ENCODE measurements around the gene PDS5B. TPM values are rescaled to one million over a fixed set of nuclear protein-coding genes. Genes with fewer than 3 reads are reported as not detected.

PDS5B gene
- total and polyA plus RNA-seq, 7 experiments from 2014 or later: 36.0 to 68.0 (median 44.2) TPM

GRCh38 chr13:32587011-32587810 is 959 bp downstream of the PDS5B start:
- H3K36me3 ChIP-seq (ENCODE audit: control insufficient read depth in 2 of 3, insufficient read depth in 3 of 3, low read length in 3 of 3): no peaks in the 10 kb centered on the region

GRCh38 chr13:32587811-32588170 is 1.5 kb downstream of the PDS5B start:
- H3K27ac ChIP-seq (ENCODE audit: low read depth, low read length): peak overlapping the region; percentile 69
- H3K4me1 Mint-ChIP-seq: peaks cover 42 to 64% (median 58%) of the 10 kb centered on the region in 7 donors
- POLR2A ChIA-PET: interaction anchor here (0.7 to 1.8 kb wide), 12 partner anchors 9 to 1173 kb away, joined by 3 to 6 read pairs (median 4); partner anchors contain the start of genes BRCA2, N4BP2L2 and ZAR1L
- intact Hi-C loops (cut with micrococcal nuclease): loop anchor here (2.0 to 10.0 kb wide), 8 partner anchors 149 to 1383 kb away; partner anchors contain the start of genes FRY (in 1 of the 2), KL (in 1 of the 2) and RFC3 (in 1 of the 2)
- peaks cover 0 to 2% (median 0%) of the 10 kb centered on the region in 11 donors for H3K9me3 Mint-ChIP-seq
- peaks cover 0 to 3% (median 0%) of the 10 kb centered on the region in 5 donors for H3K36me3 Mint-ChIP-seq
- peaks cover 0 to 20% (median 0%) of the 10 kb centered on the region in 5 donors for H3K27me3 Mint-ChIP-seq
- peak overlapping the region; percentile 90 to 99 (median 97) for H3K4me3 Mint-ChIP-seq
- CTCF ChIA-PET: interaction anchor here (0.5 to 2.4 kb wide), 10 partner anchors 44 to 80 kb away, joined by 3 to 14 read pairs (median 4); no protein-coding TSS in a partner anchor
- no peak for ATAC-seq
- peak overlapping the region; percentile 89 for H3K4me3 ChIP-seq (ENCODE audit: low read length)
- H3K4me1 ChIP-seq (ENCODE audit: control insufficient read depth in 2 of 2, insufficient read depth in 2 of 2, low read length in 2 of 2): peaks cover 13 to 15% of the 10 kb centered on the region in 2 donors
- H3K27me3 ChIP-seq (ENCODE audit: control insufficient read depth in 2 of 2, insufficient read depth in 2 of 2, low read length in 2 of 2): no peaks in the 10 kb centered on the region
- H3K36me3 ChIP-seq (ENCODE audit: control insufficient read depth in 2 of 3, insufficient read depth in 3 of 3, low read length in 3 of 3): no peaks in the 10 kb centered on the region
- no peaks in the 10 kb centered on the region for H3K9me3 ChIP-seq (ENCODE audit: control insufficient read depth in 2 of 3, low read length in 3 of 3)
- peak overlapping the region; percentile 95 to 98 (median 96) for H3K27ac Mint-ChIP-seq
- no peak for DNase-seq

More at GRCh38 chr13:32587011-32587810, 959 bp downstream of the PDS5B start:
- Histone ChIP-seq H3K9me3 (ENCODE audit: control insufficient read depth in 2 of 3, low read length in 3 of 3) (no peaks in the 10 kb centered on the region), H3K4me1 (ENCODE audit: control insufficient read depth in 2 of 2, insufficient read depth in 2 of 2, low read length in 2 of 2) (peaks cover 13 to 15% of the 10 kb centered on the region in 2 donors), H3K4me3 (ENCODE audit: low read length) (peak overlapping the region; percentile 89), H3K27ac (ENCODE audit: low read depth, low read length) (peak overlapping the region; percentile 69), H3K27me3 (ENCODE audit: control insufficient read depth in 2 of 2, insufficient read depth in 2 of 2, low read length in 2 of 2) (no peaks in the 10 kb centered on the region)
- intact Hi-C loops (cut with micrococcal nuclease): loop anchor here (2.0 to 10.0 kb wide), 8 partner anchors 150 to 1382 kb away; partner anchors contain the start of genes FRY (in 1 of the 2), KL (in 1 of the 2) and RFC3 (in 1 of the 2)
- Mint-ChIP-seq H3K9me3 (peaks cover 0 to 2% (median 0%) of the 10 kb centered on the region in 11 donors), H3K27me3 (peaks cover 0 to 20% (median 0%) of the 10 kb centered on the region in 5 donors), H3K27ac (peak overlapping the region; percentile 95 to 98 (median 96)), H3K4me3 (peak overlapping the region; percentile 90 to 99 (median 97)), H3K36me3 (no peaks in the 10 kb centered on the region), H3K4me1 (peaks cover 37 to 58% (median 53%) of the 10 kb centered on the region in 7 donors)
- peak; percentile 9 for ATAC-seq
- DNase-seq: peak; percentile 26 to 70 (median 44)
- CTCF ChIA-PET: interaction anchor here (0.5 to 2.4 kb wide), 9 partner anchors 50 to 81 kb away, joined by 3 to 14 read pairs (median 5); no protein-coding TSS in a partner anchor
- POLR2A ChIA-PET: interaction anchor here (0.7 to 1.8 kb wide), 13 partner anchors 10 to 1173 kb away, joined by 3 to 6 read pairs (median 4); partner anchors contain the start of genes BRCA2, N4BP2L2 and ZAR1L

GRCh38 chr13:32588736-32589135 is 2.5 kb downstream of the PDS5B start:
- H3K4me1 ChIP-seq (ENCODE audit: control insufficient read depth in 2 of 2, insufficient read depth in 2 of 2, low read length in 2 of 2): peaks cover 13 to 15% of the 10 kb centered on the region in 2 donors
- H3K4me3 Mint-ChIP-seq: peak overlapping the region; percentile 76 to 99 (median 97)
- no peak for ATAC-seq
- intact Hi-C loops (cut with micrococcal nuclease): loop anchor here (5.0 to 10.0 kb wide), 6 partner anchors 204 to 1384 kb away; partner anchors contain the start of genes FRY (in 1 of the 2) and RFC3 (in 1 of the 2)
- ChIA-PET CTCF (interaction anchor here (0.9 to 2.4 kb wide), 6 partner anchors 43 to 79 kb away, joined by 3 to 14 read pairs (median 7); no protein-coding TSS in a partner anchor), POLR2A (interaction anchor here (0.6 to 1.8 kb wide), 3 partner anchors 51 to 274 kb away, joined by 3 to 6 read pairs (median 3); partner anchors contain the start of genes BRCA2, N4BP2L1 and ZAR1L)
- H3K27ac Mint-ChIP-seq: peak overlapping the region in 8 of 9 donors; percentile 23 to 98 (median 90)
- peaks cover 49 to 73% (median 66%) of the 10 kb centered on the region in 7 donors for H3K4me1 Mint-ChIP-seq
- H3K27ac ChIP-seq (ENCODE audit: low read depth, low read length): peak overlapping the region; percentile 23
- peaks cover 0 to 5% (median 0%) of the 10 kb centered on the region in 5 donors for H3K36me3 Mint-ChIP-seq
- no peak overlapping the region for H3K4me3 ChIP-seq (ENCODE audit: low read length)
- peaks cover 0 to 15% (median 0%) of the 10 kb centered on the region in 5 donors for H3K27me3 Mint-ChIP-seq
- H3K9me3 ChIP-seq (ENCODE audit: control insufficient read depth in 2 of 3, low read length in 3 of 3): no peaks in the 10 kb centered on the region
- H3K27me3 ChIP-seq (ENCODE audit: control insufficient read depth in 2 of 2, insufficient read depth in 2 of 2, low read length in 2 of 2): no peaks in the 10 kb centered on the region
- H3K9me3 Mint-ChIP-seq: peaks cover 0 to 2% (median 0%) of the 10 kb centered on the region in 11 donors
- DNase-seq: no peak
- H3K36me3 ChIP-seq (ENCODE audit: control insufficient read depth in 2 of 3, insufficient read depth in 3 of 3, low read length in 3 of 3): no peaks in the 10 kb centered on the region

GRCh38 chr13:32589471-32589870 is 3.2 kb downstream of the PDS5B start:
- Mint-ChIP-seq H3K4me3 (peak overlapping the region in 7 of 10 donors; percentile 22 to 99 (median 47)), H3K4me1 (peaks cover 54 to 81% (median 74%) of the 10 kb centered on the region in 7 donors), H3K27me3 (peaks cover 0 to 10% (median 0%) of the 10 kb centered on the region in 5 donors), H3K36me3 (peaks cover 0 to 5% (median 0%) of the 10 kb centered on the region in 5 donors), H3K9me3 (peaks cover 0 to 2% (median 0%) of the 10 kb centered on the region in 11 donors), H3K27ac (peak overlapping the region in 3 of 9 donors; percentile 19 to 95 (median 54))
- H3K27ac ChIP-seq (ENCODE audit: low read depth, low read length): no peak overlapping the region
- ChIA-PET POLR2A (interaction anchor here (1.2 kb wide), 2 partner anchors 50 to 161 kb away, joined by 3 read pairs; partner anchors contain the start of gene N4BP2L1), CTCF (interaction anchor here (0.7 to 1.2 kb wide), 3 partner anchors 9 to 61 kb away, joined by 3 to 4 read pairs (median 3); no protein-coding TSS in a partner anchor)
- H3K4me1 ChIP-seq (ENCODE audit: control insufficient read depth in 2 of 2, insufficient read depth in 2 of 2, low read length in 2 of 2): peaks cover 13 to 20% of the 10 kb centered on the region in 2 donors
- H3K9me3 ChIP-seq (ENCODE audit: control insufficient read depth in 2 of 3, low read length in 3 of 3): no peaks in the 10 kb centered on the region
- H3K4me3 ChIP-seq (ENCODE audit: low read length): no peak overlapping the region
- no peaks in the 10 kb centered on the region for H3K36me3 ChIP-seq (ENCODE audit: control insufficient read depth in 2 of 3, insufficient read depth in 3 of 3, low read length in 3 of 3)
- intact Hi-C loops (cut with micrococcal nuclease): loop anchor here (5.0 to 10.0 kb wide), 6 partner anchors 203 to 1385 kb away; partner anchors contain the start of genes FRY (in 1 of the 2) and RFC3 (in 1 of the 2)
- DNase-seq: no peak
- no peaks in the 10 kb centered on the region for H3K27me3 ChIP-seq (ENCODE audit: control insufficient read depth in 2 of 2, insufficient read depth in 2 of 2, low read length in 2 of 2)
- ATAC-seq: no peak

GRCh38 chr13:32590266-32590665 is 4.0 kb downstream of the PDS5B start:
- ATAC-seq: no peak
- Histone ChIP-seq H3K4me1 (ENCODE audit: control insufficient read depth in 2 of 2, insufficient read depth in 2 of 2, low read length in 2 of 2) (peaks cover 13 to 20% of the 10 kb centered on the region in 2 donors), H3K9me3 (ENCODE audit: control insufficient read depth in 2 of 3, low read length in 3 of 3) (no peaks in the 10 kb centered on the region), H3K36me3 (ENCODE audit: control insufficient read depth in 2 of 3, insufficient read depth in 3 of 3, low read length in 3 of 3) (no peaks in the 10 kb centered on the region), H3K4me3 (ENCODE audit: low read length) (no peak overlapping the region), H3K27ac (ENCODE audit: low read depth, low read length) (no peak overlapping the region), H3K27me3 (ENCODE audit: control insufficient read depth in 2 of 2, insufficient read depth in 2 of 2, low read length in 2 of 2) (no peaks in the 10 kb centered on the region)
- Mint-ChIP-seq H3K36me3 (peaks cover 0 to 5% (median 0%) of the 10 kb centered on the region in 5 donors), H3K4me3 (peak overlapping the region in 4 of 10 donors; percentile 9 to 33 (median 14)), H3K4me1 (peaks cover 58 to 85% (median 77%) of the 10 kb centered on the region in 7 donors), H3K9me3 (peaks cover 0 to 4% (median 0%) of the 10 kb centered on the region in 11 donors), H3K27me3 (peaks cover 0 to 2% (median 0%) of the 10 kb centered on the region in 5 donors), H3K27ac (peak overlapping the region in 5 of 9 donors; percentile 0 to 67 (median 50))
- no peak for DNase-seq
- ChIA-PET POLR2A (interaction anchor here (1.2 kb wide), 1 partner anchor 162 kb away, joined by 3 read pairs; the partner anchor contains the start of gene N4BP2L1), CTCF (interaction anchor here (0.5 to 1.2 kb wide), 3 partner anchors 10 to 60 kb away, joined by 3 to 4 read pairs (median 3); no protein-coding TSS in a partner anchor)
- intact Hi-C loops (cut with micrococcal nuclease): no loop called here
